Neural progenitor cell (in vitro differentiated cells): Measurements from ENCODE around the gene LARP1. TPM values are rescaled to one million over a fixed set of nuclear protein-coding genes. Genes with fewer than 3 reads are reported as not detected.

ENCODE experiments used
- DNase-seq: peaks from one replicate; pipeline ENCODE4 v3.0.0-alpha.2; 2016; ENCODE audit warnings: low spot score
- H2AFZ ChIP-seq: fragments of 200-600 bp; sonication (generic); replicated peaks from 2 replicates; pipeline ENCODE4 v1.6.1; 2016; ENCODE audit warnings: antibody characterized with exemption
- H3F3A ChIP-seq: fragments of 200-600 bp; sonication (generic); 2 replicates; pipeline ENCODE4 v1.6.1; 2016; ENCODE audit warnings: antibody characterized with exemption, low read depth
- H3K27ac ChIP-seq: fragments of 200-600 bp; sonication (generic); 2 replicates; pipeline ENCODE4 v1.5.1; 2016; ENCODE audit warnings: mild to moderate bottlenecking
- H3K27me3 ChIP-seq: fragments of 200-600 bp; sonication (generic); 2 replicates; pipeline ENCODE4 v1.6.1; 2016; ENCODE audit warnings: mild to moderate bottlenecking, moderate library complexity
- H3K36me3 ChIP-seq: fragments of 200-600 bp; sonication (generic); 2 replicates; pipeline ENCODE4 v1.5.1; 2016
- H3K4me1 ChIP-seq: fragments of 200-600 bp; sonication (generic); 2 replicates; pipeline ENCODE4 v1.6.1; 2016; ENCODE audit warnings: mixed run types
- H3K4me2 ChIP-seq: fragments of 200-600 bp; sonication (generic); 2 replicates; pipeline ENCODE4 v1.6.1; 2016
- H3K4me3 ChIP-seq: fragments of 200-600 bp; sonication (generic); 2 replicates; pipeline ENCODE4 v1.5.1; 2016
- H3K79me2 ChIP-seq: fragments of 200-600 bp; sonication (generic); 2 replicates; pipeline ENCODE4 v1.6.1; 2016; ENCODE audit warnings: low read depth
- H3K9ac ChIP-seq: fragments of 200-600 bp; sonication (generic); 2 replicates; pipeline ENCODE4 v1.6.1; 2016
- H3K9me3 ChIP-seq: fragments of 200-600 bp; sonication (generic); 2 replicates; pipeline ENCODE4 v1.5.1; 2016; ENCODE audit warnings: low read depth
- H4K20me1 ChIP-seq: fragments of 200-600 bp; sonication (generic); 2 replicates; pipeline ENCODE4 v1.6.1; 2016; ENCODE audit warnings: low read depth
- H3K27ac Mint-ChIP-seq: 3 replicates; pipeline ENCODE4 v1.8.0; 2021; ENCODE audit warnings: mixed read lengths
- H3K27me3 Mint-ChIP-seq: 2 replicates; pipeline ENCODE4 v1.8.0; 2022; ENCODE audit warnings: low read depth, mild to moderate bottlenecking, inconsistent platforms, moderate library complexity, mixed read lengths; ENCODE audit not compliant: insufficient read depth
- H3K36me3 Mint-ChIP-seq: 3 replicates; pipeline ENCODE4 v1.8.0; 2021; ENCODE audit warnings: mixed read lengths
- H3K4me1 Mint-ChIP-seq: 3 replicates; pipeline ENCODE4 v1.8.0; 2021; ENCODE audit warnings: mixed read lengths
- H3K4me3 Mint-ChIP-seq: 3 replicates; pipeline ENCODE4 v1.8.0; 2021; ENCODE audit warnings: mild to moderate bottlenecking, moderate library complexity, mixed read lengths
- H3K9me3 Mint-ChIP-seq: 3 replicates; pipeline ENCODE4 v1.8.0; 2020; ENCODE audit warnings: mixed read lengths
- EZH2 ChIP-seq: fragments of 200-600 bp; sonication (generic); IDR thresholded peaks from 2 replicates; pipeline ENCODE4 v1.6.1; 2017; ENCODE audit warnings: antibody characterized with exemption, mild to moderate bottlenecking, moderate library complexity
- EZH2phosphoT487 ChIP-seq: fragments of 200-600 bp; sonication (generic); IDR thresholded peaks from 2 replicates; pipeline ENCODE4 v1.6.1; 2017; ENCODE audit warnings: antibody characterized with exemption
- total RNA-seq: library from RNA; depleted of rRNA; stranded (reverse); fragments of >200 nt; gene quantifications from 2 replicates; pipeline ENCODE4 v1.2.3, GENCODE V29; 2015; ENCODE audit warnings: low replicate concordance
- TF ChIP-seq, protein P1 (sequence below): fragments of 200-600 bp; sonication (generic); IDR thresholded peaks from 2 replicates; pipeline ENCODE4 v1.5.1; 2017; ENCODE audit warnings: antibody characterized with exemption, mild to moderate bottlenecking

LARP1 gene
- total RNA-seq, 1 donor from 2014 or later = 53.8 TPM

DNA sequence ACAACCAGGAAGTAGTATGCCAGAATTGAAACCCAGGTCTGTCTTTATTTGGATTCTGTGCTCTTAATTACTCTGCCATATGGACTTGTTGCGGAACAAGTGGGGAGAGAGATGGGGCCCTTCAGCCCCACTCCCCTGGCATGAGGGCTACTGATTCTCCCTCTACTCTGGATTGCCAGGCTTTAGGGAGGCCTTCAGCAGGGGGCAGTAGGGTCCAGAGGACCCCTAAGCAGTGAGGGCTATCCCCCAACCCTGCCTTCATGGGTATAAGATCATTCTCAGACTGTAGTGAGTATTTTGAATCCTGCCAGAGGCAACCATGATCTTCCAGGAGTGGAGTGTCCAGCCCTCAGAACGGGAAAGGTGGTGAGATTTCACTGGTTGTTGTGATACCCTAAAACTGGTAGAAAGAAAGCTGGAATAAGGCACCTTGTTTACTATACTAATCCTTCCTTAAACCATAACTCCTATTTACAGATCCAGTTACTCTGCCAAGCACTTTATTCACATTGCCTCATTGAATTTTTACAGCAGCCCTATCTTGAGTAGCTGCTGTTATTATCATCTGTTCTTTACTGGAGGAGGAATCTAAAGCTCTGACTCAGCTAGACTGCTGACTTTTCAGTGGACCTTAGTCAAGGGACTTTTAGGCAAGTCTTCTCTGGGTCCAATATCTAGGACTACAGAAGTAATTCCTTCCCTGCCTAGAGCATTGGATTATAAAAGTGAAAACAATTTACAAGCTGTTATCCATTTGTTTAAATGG, 31.3 kb upstream of the LARP1 start:
- H3K36me3 ChIP-seq = no peaks in the 10 kb centered on the region
- H2AFZ ChIP-seq = no peak overlapping the region
- no peaks in the 10 kb centered on the region for H4K20me1 ChIP-seq
- H3K36me3 Mint-ChIP-seq = no peaks in the 10 kb centered on the region
- no peaks in the 10 kb centered on the region for H3K9me3 ChIP-seq
- H3K4me2 ChIP-seq = no peak overlapping the region
- no peak for DNase-seq
- no peaks in the 10 kb centered on the region for H3K79me2 ChIP-seq
- no peak overlapping the region for H3K27ac ChIP-seq
- H3F3A ChIP-seq = peaks cover 17% of the 10 kb centered on the region
- peaks cover 2% of the 10 kb centered on the region for H3K27me3 Mint-ChIP-seq
- no peaks in the 10 kb centered on the region for H3K9me3 Mint-ChIP-seq
- H3K9ac ChIP-seq = no peak overlapping the region
- H3K4me1 ChIP-seq = peaks cover 12% of the 10 kb centered on the region
- TF ChIP-seq EZH2 (no peak), EZH2phosphoT487 (no peak)
- TF ChIP-seq, protein P1, sequence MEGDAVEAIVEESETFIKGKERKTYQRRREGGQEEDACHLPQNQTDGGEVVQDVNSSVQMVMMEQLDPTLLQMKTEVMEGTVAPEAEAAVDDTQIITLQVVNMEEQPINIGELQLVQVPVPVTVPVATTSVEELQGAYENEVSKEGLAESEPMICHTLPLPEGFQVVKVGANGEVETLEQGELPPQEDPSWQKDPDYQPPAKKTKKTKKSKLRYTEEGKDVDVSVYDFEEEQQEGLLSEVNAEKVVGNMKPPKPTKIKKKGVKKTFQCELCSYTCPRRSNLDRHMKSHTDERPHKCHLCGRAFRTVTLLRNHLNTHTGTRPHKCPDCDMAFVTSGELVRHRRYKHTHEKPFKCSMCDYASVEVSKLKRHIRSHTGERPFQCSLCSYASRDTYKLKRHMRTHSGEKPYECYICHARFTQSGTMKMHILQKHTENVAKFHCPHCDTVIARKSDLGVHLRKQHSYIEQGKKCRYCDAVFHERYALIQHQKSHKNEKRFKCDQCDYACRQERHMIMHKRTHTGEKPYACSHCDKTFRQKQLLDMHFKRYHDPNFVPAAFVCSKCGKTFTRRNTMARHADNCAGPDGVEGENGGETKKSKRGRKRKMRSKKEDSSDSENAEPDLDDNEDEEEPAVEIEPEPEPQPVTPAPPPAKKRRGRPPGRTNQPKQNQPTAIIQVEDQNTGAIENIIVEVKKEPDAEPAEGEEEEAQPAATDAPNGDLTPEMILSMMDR = no peak
- H3K4me3 Mint-ChIP-seq = no peak overlapping the region
- H3K4me1 Mint-ChIP-seq = peaks cover 13% of the 10 kb centered on the region
- no peak overlapping the region for H3K27ac Mint-ChIP-seq
- H3K27me3 ChIP-seq = no peaks in the 10 kb centered on the region
- H3K4me3 ChIP-seq = no peak overlapping the region

- no peaks in the 10 kb centered on the region for H3K9me3 ChIP-seq
- H3K4me3 ChIP-seq = no peak overlapping the region
- Mint-ChIP-seq H3K9me3 (no peaks in the 10 kb centered on the region), H3K36me3 (no peaks in the 10 kb centered on the region), H3K4me1 (peaks cover 3% of the 10 kb centered on the region), H3K27me3 (peaks cover 3% of the 10 kb centered on the region), H3K4me3 (no peak overlapping the region), H3K27ac (no peak overlapping the region)
- no peak overlapping the region for H2AFZ ChIP-seq
- no peak overlapping the region for H3K27ac ChIP-seq
- H3K79me2 ChIP-seq = no peaks in the 10 kb centered on the region
- H3K4me2 ChIP-seq = no peak overlapping the region
- no peaks in the 10 kb centered on the region for H3K27me3 ChIP-seq
- H3K4me1 ChIP-seq = peaks cover 1% of the 10 kb centered on the region
- H3K36me3 ChIP-seq = no peaks in the 10 kb centered on the region
- TF ChIP-seq, protein P1 = no peak
- TF ChIP-seq EZH2 = no peak
- H3F3A ChIP-seq = peaks cover 5% of the 10 kb centered on the region
- no peaks in the 10 kb centered on the region for H4K20me1 ChIP-seq
- no peak overlapping the region for H3K9ac ChIP-seq
- no peak for DNase-seq
Observed at GRCh38 chr5:154727361-154727760, 27.8 kb upstream of the LARP1 start.

DNA sequence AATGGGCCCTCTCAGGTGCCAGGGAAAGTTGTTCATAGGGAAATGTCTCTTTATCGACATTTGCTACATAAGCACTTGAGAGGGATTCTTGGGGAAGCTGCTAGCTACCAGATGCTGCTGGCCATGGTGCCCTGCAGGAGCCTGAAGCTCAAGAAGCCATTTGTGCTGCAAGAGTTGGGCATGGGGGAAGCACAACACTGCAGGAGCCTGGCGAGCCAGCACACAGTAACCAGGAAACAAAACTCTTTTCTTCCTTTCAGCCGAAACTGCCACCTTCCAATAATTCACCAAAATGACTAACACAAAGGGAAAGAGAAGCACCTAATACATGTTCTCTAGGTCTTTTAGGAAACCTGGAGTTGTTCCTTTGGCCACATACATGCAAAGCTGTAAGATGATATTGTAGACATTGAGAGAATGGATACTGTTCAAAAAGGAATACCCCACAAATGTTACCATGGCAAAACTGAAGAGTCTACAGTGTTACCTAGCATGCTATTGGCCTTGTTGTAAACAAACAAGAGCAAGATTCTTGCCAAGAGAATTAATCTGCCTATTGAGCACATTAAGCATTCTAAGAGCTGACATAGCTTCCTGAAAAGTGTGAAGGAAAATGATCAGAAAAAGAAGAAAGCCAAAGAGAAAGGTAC, 26.1 kb upstream of the LARP1 start:
- Mint-ChIP-seq H3K9me3 (no peaks in the 10 kb centered on the region), H3K36me3 (no peaks in the 10 kb centered on the region), H3K27ac (no peak overlapping the region), H3K4me1 (peaks cover 3% of the 10 kb centered on the region), H3K4me3 (no peak overlapping the region), H3K27me3 (peaks cover 2% of the 10 kb centered on the region)
- Histone ChIP-seq H3K79me2 (no peaks in the 10 kb centered on the region), H3K36me3 (no peaks in the 10 kb centered on the region), H3K9me3 (no peaks in the 10 kb centered on the region), H3K27me3 (no peaks in the 10 kb centered on the region), H3K4me1 (no peaks in the 10 kb centered on the region), H2AFZ (no peak overlapping the region), H4K20me1 (no peaks in the 10 kb centered on the region), H3K9ac (no peak overlapping the region), H3K4me3 (no peak overlapping the region), H3K4me2 (no peak overlapping the region), H3F3A (no peaks in the 10 kb centered on the region), H3K27ac (no peak overlapping the region)
- no peak for TF ChIP-seq EZH2
- TF ChIP-seq EZH2phosphoT487 = no peak
- TF ChIP-seq, protein P1 = no peak
- no peak for DNase-seq
